HuH-7.5 (cell line): Measurements from ENCODE around the gene CEP41.

Experiments used
- DNase-seq: peaks from one replicate; pipeline ENCODE4 v3.0.0; 2011; ENCODE audit warnings: low spot score

The CEP41 gene

DNA sequence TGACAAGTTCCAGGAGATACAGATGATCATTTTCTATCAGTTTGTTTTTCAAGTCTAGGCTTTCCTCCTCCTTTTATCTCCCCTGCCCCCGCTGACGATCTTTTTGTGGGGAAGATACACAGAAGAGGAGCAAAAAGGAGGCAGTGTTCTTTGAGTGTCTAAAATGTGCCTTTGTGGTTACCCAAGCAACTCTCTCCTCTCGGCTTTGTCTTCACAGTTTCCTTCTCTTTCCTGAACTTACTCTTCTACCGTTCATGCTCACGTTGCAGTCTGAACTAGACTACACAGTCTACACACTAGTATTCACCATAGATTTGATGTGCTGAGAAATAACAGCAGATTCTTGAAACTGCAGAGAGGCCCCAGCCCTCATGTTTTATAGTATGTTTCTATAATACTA lies 23.6 kb downstream of the CEP41 start:
- DNase-seq: no peak

DNA sequence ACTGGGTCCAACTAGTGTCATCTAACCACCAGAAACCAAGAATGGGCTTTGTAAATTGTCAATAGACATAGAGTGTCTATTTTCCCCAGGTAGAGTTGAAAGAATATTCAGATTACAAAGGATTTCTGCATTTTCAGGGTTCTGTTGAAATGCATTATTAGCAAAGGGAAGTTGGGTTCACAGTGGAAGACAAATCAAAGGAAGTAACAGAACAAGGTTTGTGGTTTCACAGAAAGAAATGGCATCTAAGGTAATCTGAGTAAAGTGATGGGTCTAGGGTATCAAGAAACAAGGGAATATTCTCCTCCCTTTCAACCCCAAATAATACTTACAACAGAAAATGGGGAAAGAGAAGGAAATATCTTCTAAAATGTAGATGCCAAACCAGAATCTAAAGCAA lies 25.8 kb downstream of the CEP41 start:
- DNase-seq: no peak

DNA sequence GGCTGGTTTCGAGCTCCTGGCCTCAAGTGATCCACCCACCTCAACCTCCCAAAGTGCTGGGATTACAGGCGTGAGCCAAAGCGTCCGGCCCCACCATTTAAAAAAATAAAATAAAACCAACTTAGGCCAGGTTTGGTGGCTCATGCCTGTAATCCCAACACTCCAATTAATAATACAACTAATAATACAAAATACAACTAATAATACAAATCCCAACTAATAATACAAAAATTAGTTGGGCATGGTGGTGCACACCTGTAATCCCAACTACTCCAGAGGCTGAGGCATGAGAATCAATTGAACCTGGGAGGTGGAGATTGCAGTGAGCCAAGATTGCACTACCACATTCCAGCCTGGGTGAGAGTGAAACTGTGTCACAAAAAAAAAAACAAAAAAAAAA lies 27.6 kb downstream of the CEP41 start:
- DNase-seq: no peak

DNA sequence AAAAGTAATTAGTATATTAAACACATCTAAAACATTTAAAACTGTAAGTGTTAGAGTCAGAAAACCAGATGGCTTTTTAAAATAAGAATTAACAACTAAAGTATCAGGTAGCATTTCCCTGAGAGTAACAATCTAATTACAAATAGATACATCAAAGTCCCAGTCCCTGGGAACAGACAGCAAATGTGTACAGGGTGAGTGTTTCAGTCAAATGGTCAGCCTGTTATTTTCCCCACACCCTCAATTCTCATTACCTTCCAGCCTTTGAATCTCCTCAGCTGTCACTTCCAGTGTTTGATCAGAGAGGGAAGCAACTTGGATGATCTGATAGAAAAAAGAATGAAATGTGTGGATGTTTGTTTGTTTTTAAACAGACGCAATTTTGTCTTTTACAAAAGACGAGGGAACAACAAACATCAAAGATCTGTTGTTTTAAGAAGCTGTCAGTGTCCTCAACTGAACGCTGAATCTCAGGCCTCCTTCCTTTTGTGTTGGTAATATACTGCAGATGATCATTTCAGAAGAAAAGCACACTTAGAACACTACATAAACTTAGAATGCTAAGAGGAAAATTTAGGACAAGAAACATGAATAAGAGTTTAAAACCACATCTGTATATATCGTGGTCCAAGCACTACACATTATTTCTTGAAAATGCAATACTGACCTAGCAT lies 29.8 kb downstream of the CEP41 start:
- DNase-seq: no peak

DNA sequence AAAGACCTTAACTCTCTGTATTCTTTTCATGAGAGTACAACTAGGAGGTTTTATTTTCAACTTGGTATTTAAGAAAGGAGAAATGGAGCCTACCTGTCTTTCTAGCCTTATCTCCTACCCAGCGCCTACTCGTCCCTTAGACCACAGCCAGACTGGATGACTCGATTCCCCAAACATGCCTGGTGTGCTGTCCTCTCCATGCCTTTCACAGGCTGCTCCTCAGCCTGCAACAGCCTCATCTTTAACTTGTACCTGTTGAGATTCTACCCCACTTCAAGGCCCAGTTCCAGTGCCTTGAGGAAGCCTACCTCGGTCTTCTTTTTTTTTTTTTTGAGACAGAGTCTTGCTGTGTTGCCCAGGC lies 31.1 kb downstream of the CEP41 start:
- DNase-seq: no peak

DNA sequence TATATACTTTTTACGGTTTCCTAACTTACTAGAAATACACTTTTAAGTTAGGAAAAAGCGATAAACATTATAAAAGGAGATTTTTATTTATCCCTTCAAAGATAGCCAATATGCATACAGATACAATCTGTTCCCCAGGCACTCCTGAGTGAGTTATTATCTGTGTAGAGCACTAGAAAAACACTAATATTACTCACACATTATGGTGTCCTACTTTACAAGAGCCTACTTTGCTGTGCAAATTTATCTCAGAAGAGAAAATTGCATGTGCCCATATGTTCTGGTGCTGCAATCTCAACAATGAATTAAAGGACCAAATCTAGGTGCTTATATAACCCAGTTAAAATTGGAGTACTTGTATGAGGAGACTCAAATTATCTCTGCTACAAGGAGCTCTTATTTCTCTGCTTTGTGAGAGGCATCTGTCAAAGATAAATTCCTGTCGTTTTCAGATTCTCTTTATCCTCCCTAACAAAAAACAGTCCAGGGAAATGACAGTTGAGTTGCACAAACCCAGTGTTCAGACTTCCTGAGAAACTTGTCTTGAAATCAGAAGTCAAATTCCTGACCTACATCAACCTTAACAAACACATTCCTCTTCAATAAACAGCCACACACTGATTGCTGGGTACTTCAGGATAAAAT lies 31.6 kb downstream of the CEP41 start:
- DNase-seq: no peak

DNA sequence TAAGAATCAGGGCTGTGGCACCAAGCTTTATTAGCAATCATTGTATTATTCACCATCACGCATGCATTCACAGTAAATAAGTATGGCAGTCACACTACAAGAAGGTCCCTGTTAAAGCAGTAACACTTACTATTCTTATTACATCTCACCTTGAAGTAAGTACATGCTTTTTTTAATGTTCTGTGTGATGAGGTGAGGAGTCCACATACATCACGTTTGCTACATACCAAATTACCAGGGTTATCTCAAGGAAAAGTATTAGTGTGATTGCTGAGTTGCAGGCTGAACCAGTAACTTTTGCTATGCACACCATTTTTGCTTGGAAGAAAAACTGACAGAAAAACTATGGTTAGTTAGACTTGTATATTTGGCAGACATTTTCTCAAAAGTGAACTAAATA lies 35.8 kb downstream of the CEP41 start:
- DNase-seq: no peak

DNA sequence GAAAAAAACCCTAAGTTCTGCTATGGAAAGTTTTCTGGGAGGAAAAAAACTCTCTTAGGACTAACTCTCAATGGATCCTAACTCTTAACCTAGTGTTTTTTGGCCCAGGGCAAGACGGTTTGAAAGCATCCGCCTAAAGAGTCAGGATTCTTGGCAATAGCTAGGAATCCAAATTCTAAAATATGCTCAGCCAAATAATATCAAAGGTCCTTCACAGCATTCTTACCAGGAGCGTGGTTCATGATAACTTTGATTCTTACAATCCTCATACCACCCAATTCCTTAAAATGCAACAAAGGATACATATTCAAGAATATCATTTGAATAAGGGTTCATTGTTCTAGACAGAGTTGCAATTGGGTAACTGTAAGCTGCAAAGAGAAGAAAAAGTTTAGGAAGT lies 39.2 kb downstream of the CEP41 start:
- no peak for DNase-seq

DNA sequence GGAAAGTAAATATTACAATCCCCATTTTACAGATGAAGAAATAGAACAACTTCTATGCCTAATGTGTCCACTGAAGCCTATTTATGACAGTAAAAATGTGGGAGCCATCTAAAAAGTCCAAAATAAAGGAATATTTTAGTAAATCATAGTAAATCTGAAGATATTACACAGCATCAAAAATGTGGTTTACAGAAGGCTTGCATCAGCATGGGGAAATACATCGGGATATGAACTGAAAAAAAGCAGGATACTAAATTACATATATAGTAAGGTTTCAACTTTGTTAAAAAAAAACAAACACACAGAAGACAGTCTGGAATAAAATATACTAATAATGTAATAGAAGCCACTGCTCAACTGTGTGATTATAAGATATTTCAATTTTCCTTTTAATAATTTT lies 39.7 kb downstream of the CEP41 start:
- DNase-seq: no peak

DNA sequence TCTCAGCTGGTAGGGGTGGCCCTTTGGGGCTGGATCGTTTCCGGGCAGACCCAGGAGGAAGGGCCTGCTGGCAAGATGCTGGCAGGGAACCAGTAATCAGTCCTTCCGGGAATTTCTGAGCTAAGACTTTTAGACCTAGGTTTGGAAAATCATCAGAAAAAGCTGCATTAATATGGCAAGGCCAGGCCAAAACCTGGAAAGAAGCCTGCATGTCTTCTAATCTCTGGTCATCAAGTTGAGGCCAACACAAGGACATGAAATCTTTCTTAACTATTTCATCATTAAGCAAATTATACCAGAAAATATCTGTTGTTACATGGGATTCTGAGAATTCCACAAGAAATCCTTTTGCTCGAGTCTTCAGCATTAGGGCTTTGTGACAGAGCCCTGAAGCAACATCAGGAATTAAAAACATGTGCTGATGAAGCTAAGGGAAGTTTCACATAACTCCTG lies 40.7 kb downstream of the CEP41 start:
- DNase-seq: no peak

DNA sequence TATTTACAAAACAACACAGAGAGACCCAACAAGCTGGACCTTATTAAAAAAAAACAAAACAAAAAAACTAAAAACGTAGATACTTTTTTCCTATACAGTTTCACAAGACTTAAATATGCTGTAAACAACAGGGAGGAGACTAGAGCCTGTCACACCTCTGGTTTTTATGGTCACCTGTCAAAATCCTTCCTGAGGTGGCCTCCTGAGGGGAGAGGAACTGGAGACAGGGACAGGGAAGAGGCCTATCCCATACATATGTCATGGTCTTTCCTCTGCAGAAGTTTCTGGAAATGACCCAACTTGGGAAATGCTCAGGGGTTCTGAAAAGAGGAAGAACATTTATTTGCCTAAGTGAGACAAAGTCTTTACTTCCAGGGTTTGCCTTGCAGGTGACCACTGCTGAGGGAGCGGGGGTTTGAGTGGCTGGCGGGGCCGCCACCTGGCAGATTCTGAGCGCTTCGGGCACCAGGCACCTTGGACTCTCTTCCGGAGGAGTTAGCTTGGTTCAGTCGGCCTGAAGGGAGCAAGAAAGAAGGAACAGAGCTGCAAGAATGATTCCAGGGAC lies 42.2 kb downstream of the CEP41 start:
- no peak for DNase-seq

DNA sequence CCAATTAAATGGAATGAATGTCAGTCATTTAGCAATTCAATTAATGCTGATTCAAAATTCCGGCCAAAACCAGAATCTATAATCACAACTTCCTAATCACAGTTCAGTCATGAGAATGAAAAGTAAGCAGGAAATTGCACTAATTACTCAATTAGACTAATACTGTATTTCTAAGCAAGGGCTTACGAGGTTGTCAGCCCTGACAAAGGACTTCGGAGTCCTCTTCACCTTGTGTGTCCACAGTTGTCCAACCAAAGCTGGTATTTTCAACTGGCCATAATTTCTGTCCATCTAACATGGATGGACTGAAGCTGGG lies 43.1 kb downstream of the CEP41 start:
- DNase-seq: no peak

DNA sequence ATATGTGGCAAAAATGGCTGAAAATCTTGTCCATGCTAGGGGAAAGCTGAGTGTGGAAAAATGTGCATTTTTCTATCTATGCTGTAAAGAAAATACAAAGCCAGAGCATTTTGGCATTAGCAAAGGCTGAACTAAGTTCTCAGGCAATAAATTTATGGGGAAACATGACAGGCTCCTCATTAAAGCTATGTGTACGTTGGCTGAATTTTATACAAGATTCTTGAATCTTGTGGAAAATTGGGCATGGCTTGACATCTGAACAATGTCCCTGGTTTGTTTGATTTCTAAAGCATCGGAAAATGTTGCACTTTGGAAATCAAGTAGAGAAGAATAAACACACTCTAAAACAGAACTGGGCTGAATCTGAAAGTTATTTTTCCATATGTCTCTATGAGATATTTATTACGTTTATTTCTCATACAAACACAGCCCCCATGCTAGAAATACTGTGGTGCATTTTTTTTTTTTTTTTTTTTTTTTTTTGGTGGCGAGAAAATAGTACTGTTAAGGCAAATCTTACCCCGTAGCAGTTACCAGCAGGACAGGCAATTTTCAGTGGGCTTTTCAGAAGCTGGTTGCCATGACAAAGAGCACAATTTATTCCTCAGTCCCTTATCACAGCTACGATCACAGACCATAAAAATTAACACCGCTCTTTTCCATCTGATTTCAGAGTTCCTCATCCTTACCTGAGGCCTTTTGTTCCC lies 43.6 kb downstream of the CEP41 start:
- DNase-seq: no peak

DNA sequence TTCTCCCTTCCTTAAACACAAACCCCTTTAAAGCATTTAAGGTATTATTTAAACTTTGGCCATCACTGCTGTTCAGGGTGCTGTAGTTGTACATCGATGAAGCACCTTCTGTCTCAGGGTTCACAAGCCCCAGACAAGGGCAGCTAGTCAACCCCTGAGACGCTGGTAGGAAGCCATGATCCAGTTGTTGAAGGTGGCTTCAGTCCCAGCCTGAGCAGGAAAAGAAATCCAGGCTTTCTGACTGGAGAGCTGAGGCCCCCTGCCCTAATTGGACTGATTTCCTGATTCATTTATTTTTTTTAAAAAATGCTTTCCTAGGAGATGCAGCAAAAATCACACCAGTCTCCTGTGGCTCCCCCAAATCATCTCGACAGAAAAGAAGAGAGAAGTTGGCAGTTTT lies 44.7 kb downstream of the CEP41 start:
- no peak for DNase-seq

DNA sequence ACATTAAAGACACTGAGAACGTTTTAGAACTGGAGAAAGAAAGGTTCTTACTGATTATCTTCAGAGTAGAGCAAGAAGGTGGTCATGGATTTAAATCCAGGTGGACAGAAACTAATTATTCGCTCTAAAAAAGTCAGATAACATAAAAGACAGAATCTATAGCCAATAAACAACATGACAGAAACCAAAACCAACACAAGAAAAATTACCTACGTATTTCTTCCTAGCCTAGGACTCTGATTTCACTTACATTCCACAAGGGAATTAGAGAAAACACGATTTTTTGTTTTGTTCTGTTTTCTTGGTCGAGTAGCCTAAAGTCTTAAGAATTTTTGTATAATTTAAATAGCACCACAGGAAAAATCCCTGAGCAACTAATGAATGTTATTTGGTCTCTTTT lies 45.4 kb downstream of the CEP41 start:
- no peak for DNase-seq

DNA sequence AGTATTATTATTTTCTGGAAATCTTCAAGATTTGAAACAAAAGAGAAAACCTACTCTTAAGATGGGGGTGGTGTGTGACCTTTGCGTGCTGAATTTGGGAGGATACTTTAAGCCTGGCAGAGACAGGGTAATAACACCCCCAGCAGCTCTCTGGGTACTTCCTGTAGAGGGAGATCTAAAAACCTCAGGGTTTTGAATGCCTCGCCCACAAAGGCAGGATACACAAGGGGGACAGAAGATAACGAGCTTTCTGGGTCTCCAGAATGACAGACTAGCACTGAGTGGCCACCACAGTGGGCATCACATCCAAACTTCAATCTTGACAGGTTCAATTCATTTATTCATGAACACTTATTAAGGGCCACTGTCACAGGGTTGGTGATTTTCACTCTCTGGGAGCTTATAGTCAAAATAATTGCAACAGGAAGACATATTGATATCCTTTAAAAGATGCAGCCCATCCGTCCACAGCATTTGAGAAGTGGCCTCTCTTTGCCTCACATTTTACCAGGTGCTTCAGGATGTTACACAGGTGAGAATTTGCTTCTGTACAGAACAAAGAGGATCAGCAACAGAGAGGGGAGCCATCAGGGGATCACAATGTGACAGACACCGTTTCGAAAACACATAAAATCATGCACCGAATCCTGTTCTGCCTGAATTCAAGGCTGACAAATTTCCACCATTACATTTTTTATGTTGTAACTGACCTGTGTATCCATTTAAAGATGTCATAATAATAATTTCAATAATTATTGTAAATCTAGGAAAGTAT lies 46.2 kb downstream of the CEP41 start:
- no peak for DNase-seq

DNA sequence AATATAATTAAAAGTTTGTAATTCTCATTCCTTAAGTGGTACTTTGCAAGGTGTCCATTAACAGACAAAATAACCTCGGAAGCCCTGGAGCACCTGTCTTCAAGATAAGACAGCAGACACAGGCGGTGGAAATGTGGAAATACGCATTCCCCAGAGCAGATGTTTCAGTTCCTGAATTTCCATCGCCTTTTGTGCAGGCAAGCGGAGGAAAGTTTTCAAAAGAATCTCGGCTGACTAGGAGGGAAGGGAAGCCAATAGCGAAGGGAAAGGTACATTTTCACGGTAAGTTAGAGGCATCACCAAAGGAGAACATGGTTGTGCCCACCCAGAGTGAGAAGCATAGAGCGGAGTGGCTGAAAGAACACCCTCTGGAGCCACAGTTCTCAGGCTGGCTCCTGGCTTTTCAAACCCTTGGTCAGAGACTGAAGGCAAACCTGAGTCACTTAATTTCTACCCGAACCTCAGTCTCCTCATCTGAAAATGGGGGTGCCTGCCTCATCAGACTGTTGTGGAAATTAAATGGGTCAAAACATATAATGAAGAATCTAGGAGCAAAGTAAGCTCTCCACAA lies 46.9 kb downstream of the CEP41 start:
- DNase-seq: no peak

DNA sequence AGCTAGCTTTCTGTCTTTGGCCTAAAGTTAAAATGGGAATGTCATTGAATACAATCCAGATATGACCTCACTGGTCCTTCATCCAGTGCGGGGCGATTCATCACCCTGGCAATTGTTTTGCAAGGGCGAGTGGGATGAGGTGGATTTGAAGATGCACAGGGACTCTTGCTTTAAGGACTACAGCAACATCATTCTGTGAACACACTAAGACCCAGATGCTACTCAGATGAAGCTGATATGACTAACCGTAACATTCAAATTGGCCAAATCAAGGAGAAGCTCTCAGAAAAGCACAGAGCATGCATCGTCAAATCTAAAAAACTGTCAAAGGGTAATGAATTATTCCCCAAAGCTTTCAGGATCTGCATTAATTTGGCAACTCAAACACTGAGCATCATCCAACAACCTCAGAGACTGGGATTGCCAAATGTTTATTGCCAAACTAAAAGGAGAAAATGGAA lies 47.7 kb downstream of the CEP41 start:
- no peak for DNase-seq

DNA sequence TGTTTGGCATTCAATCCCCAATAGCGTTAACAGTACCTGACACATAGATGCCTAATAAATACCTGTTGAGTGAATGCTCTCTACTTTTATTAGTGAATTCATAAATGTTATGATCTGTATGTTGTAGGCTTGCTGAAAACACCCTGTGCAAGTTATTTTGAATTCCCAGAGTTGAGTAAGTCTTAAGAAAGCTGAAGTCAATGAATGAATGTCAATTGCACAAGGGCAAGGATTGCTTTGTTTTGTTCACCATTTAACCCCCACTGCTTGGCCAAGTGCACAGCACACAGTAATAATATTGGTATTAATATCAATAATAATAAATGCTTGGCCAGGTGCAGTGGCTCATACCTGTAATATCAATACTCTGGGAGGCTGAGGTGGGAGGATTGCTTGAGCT lies 50.3 kb downstream of the CEP41 start:
- DNase-seq: no peak

DNA sequence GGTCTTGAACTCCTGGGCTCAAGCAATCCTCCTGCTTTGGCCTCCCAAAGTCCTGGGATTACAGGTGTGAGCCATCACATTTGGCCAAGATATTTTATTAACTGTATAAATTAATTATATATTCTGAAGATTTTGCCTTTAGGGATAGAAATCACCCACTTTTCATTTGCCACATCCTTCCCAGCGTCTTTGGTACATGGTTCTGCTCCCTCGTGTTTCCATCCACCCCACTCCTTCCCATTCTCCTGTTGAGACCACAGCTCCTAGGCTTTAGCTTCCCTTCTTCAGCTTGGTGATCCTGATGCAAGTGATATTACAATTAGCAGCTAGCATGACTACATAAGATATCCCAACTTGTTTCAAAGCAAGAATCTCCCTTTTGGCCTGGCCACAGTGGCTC lies 52.1 kb downstream of the CEP41 start:
- DNase-seq: no peak

DNA sequence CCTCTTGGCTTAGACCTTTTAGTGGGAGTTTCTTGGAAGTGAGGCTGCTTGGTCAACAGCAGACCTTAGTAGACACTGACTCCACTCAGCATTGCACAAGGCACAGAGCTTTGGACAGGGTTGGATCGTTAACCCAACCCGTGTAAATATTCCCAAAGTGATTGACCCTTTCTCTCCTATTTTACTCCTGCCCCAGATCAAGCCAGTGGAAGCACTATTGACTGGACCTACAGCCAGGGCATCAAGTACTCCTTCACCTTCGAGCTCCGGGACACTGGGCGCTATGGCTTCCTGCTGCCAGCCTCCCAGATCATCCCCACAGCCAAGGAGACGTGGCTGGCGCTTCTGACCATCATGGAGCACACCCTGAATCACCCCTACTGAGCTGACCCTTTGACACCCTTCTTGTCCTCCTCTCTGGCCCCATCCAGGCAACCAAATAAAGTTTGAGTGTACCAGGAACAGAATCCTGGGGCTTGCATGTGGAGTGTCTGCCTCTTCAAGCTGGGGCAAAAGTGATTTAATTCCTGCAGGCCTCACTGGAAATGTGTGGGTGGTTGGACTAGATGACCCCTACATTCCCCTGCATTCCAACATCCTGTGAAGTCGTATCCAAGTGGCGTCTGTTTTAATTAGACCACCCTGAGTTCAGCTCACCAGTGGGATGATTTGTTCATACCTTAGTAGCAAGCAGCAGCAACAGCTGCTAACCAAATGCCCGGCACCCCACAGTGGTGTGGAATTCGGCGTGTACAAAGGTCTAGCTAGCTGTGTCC lies 53.0 kb downstream of the CEP41 start:
- DNase-seq: no peak

DNA sequence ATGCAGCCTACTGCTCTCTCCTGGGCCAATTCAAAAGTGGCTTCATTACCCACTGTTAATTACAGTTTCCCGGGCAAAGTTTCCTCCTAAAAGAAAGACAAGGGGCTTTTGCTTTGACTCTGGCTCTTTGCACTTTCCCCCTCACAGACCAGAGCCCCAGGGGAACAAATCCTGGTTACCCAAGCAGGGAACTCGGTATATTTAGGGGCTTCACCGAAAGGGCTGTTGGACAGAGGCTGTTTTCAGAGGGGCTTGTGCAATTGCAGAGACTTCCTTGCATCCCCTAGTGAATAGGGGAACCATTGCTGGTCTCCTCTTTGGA lies 53.5 kb downstream of the CEP41 start:
- DNase-seq: no peak
